Endothelial cell of umbilical vein (primary cell): ENCODE data around the gene ANKH. TPM values are rescaled to one million over a fixed set of nuclear protein-coding genes. Genes with fewer than 3 reads are reported as not detected.

Experiments
- BruUV-seq: library from RNA; stranded (reverse); fragments of 400-500 nt; replicated peaks from 2 replicates; lab custom pipeline; 2021; lab: Mats Ljungman, UMichigan
- CTCF ChIA-PET: fragments of 300-600, 350-600 bp; sonication (Branson Sonifier 250); formaldehyde crosslinking; loops from one replicate; lab custom pipeline; 2021; ENCODE audit warnings: antibody characterized with exemption, inconsistent platforms; lab: Charles Lee
- POLR2A ChIA-PET: fragments of 300-600, 350-600 bp; sonication (Branson Sonifier 250); formaldehyde crosslinking; loops from one replicate; lab custom pipeline; 2021; ENCODE audit warnings: antibody characterized with exemption, inconsistent platforms; lab: Charles Lee
- DNase-seq: peaks from one replicate; pipeline ENCODE4 v3.0.0-alpha.2; 2011; ENCODE audit warnings: low read depth, low spot score
- FAIRE-seq: peaks from 2 replicates; lab custom pipeline; 2011; peaks lifted over from hg19 to GRCh38; lab: Jason Lieb, UNC
- H2AFZ ChIP-seq: 2 replicates; pipeline ENCODE4 v1.6.0; 2012; ENCODE audit warnings: low read depth, low read length, control low read depth, inconsistent platforms
- H3K27ac ChIP-seq: 2 replicates; pipeline ENCODE4 v1.5.1; 2011; ENCODE audit warnings: low read depth, mild to moderate bottlenecking, control low read depth, low read length, moderate library complexity; ENCODE audit not compliant: insufficient read depth
- H3K27me3 ChIP-seq, 2 experiments: 2 replicates each; pipeline versions ENCODE4 v1.6.0 to v1.6.1; 2011; ENCODE audit warnings: low read length in 2 of 2, mixed read lengths in 1 of 2; ENCODE audit not compliant: control insufficient read depth in 2 of 2, insufficient read depth in 2 of 2
- H3K36me3 ChIP-seq, 2 experiments: 2 replicates in 1 of 2; 3 replicates in 1 of 2; pipeline ENCODE4 v1.5.1; 2011; ENCODE audit warnings: low read length in 2 of 2, mild to moderate bottlenecking in 1 of 2, moderate library complexity in 1 of 2; ENCODE audit not compliant: control insufficient read depth in 2 of 2, insufficient read depth in 2 of 2; ENCODE audit errors: extremely low read depth in 1 of 2
- H3K4me1 ChIP-seq: 3 replicates; pipeline ENCODE4 v1.5.1; 2011; ENCODE audit warnings: mild to moderate bottlenecking, low read length; ENCODE audit not compliant: control insufficient read depth, insufficient read depth; ENCODE audit errors: extremely low read depth
- H3K4me2 ChIP-seq: 2 replicates; pipeline ENCODE4 v1.6.1; 2011; ENCODE audit warnings: low read length, control low read depth, mixed read lengths; ENCODE audit not compliant: insufficient read depth
- H3K4me3 ChIP-seq, 3 experiments: fragments of 200-600 bp in 1 of 3; sonication (generic), shearing (Covaris generic) in 1 of 3; replicated peaks in 1 of 3; 2 replicates each; pipeline ENCODE4 v1.5.1; 2011 to 2016; ENCODE audit warnings: control low read depth in 3 of 3, low read length in 3 of 3, mild to moderate bottlenecking in 2 of 3, inconsistent platforms in 1 of 3, low read depth in 1 of 3, moderate library complexity in 1 of 3; ENCODE audit not compliant: insufficient read depth in 1 of 3
- H3K79me2 ChIP-seq: 2 replicates; pipeline ENCODE4 v1.6.0; 2012; ENCODE audit warnings: low read length, inconsistent platforms; ENCODE audit not compliant: control insufficient read depth, insufficient read depth
- H3K9ac ChIP-seq: replicated peaks from 2 replicates; pipeline ENCODE3; 2011; ENCODE audit warnings: low read length, control low read depth; ENCODE audit not compliant: insufficient read depth; ENCODE audit errors: extremely low read depth
- H3K9me1 ChIP-seq: replicated peaks from 3 replicates; pipeline ENCODE4 v1.6.0; 2011; ENCODE audit warnings: mild to moderate bottlenecking, low read length; ENCODE audit not compliant: control insufficient read depth, insufficient read depth; ENCODE audit errors: extremely low read depth
- H3K9me3 ChIP-seq: replicated peaks from 2 replicates; pipeline ENCODE4 v1.5.1; 2012; ENCODE audit warnings: low read length, inconsistent platforms; ENCODE audit not compliant: control insufficient read depth, insufficient read depth
- H4K20me1 ChIP-seq: replicated peaks from 2 replicates; pipeline ENCODE3; 2011; ENCODE audit warnings: mild to moderate bottlenecking, low read length; ENCODE audit not compliant: control insufficient read depth, insufficient read depth; ENCODE audit errors: extremely low read depth
- CTCF ChIP-seq, 2 donors: IDR thresholded peaks; 1 replicate in 1 of 2; 2 replicates in 1 of 2; pipeline ENCODE4 v1.5.1; 2011; ENCODE audit warnings: low read length in 2 of 2, mild to moderate bottlenecking in 2 of 2, moderate library complexity in 2 of 2, control low read depth in 1 of 2, inconsistent platforms in 1 of 2, low read depth in 1 of 2; ENCODE audit not compliant: insufficient read depth in 1 of 2; ENCODE audit errors: extremely low read depth in 1 of 2
- EZH2 ChIP-seq: IDR thresholded peaks from 2 replicates; pipeline ENCODE4 v1.6.1; 2012; ENCODE audit warnings: borderline replicate concordance, low read depth, mild to moderate bottlenecking, moderate library complexity, low read length, inconsistent platforms; ENCODE audit not compliant: severe bottlenecking
- FOS ChIP-seq: IDR thresholded peaks from 2 replicates; pipeline ENCODE4 v1.6.1; 2011; ENCODE audit warnings: mild to moderate bottlenecking, low read length, moderate library complexity, borderline replicate concordance; ENCODE audit not compliant: insufficient read depth
- GATA2 ChIP-seq: IDR thresholded peaks from 2 replicates; pipeline ENCODE4 v1.7.0; 2011; ENCODE audit warnings: low read depth, mild to moderate bottlenecking, moderate library complexity, mixed read lengths, low read length; ENCODE audit not compliant: insufficient read length, insufficient read depth
- JUN ChIP-seq: IDR thresholded peaks from 2 replicates; pipeline ENCODE4 v1.6.1; 2011; ENCODE audit warnings: borderline replicate concordance, low read depth; ENCODE audit not compliant: insufficient read length, insufficient read depth
- MAX ChIP-seq: IDR thresholded peaks from 2 replicates; pipeline ENCODE4 v1.6.1; 2011; ENCODE audit not compliant: insufficient read depth, insufficient read length
- MYC ChIP-seq: IDR thresholded peaks from one replicate; pipeline ENCODE4 v1.6.1; 2011; ENCODE audit warnings: mild to moderate bottlenecking, low read depth, low read length
- POLR2A ChIP-seq: IDR thresholded peaks from 2 replicates; pipeline ENCODE4 v1.6.1; 2012; ENCODE audit warnings: low read depth, mild to moderate bottlenecking, control low read depth, low read length
- POLR2AphosphoS5 ChIP-seq: IDR thresholded peaks from 2 replicates; pipeline ENCODE4 v1.6.1; 2012; ENCODE audit warnings: low read depth, mild to moderate bottlenecking, control low read depth, low read length, moderate library complexity; ENCODE audit not compliant: insufficient read depth
- dilution Hi-C: fragments of 300-500 bp; cut with MboI; formaldehyde crosslinking; loops from one replicate; pipeline ENCODE4 v1.15.0; 2019; ENCODE audit warnings: low sequenced_read_pairs; ENCODE audit not compliant: extremely low pct_ligation_motif_present
- intact Hi-C: fragments of 100-400 bp; cut with micrococcal nuclease; formaldehyde crosslinking; loops from one replicate; pipeline ENCODE4 v1.10.0; 2022
- polyA plus RNA-seq, 4 experiments: library from polyadenylated mRNA; depleted of rRNA in 3 of 4; stranded (reverse) in 3 of 4; unstranded in 1 of 4; fragments of >200 nt; gene quantifications; 2 replicates each; pipeline versions ENCODE4 v1.2.1 to v1.2.3, GENCODE V29; 2011 to 2012; ENCODE audit warnings: missing spikeins in 1 of 4
- total RNA-seq: library from RNA; stranded (reverse); gene quantifications from 2 replicates; pipeline ENCODE4 v1.2.3, GENCODE V29; 2021

Gene ANKH
- total and polyA plus RNA-seq, 2 donors (not counting 3 experiments of a cell fraction or from before 2014, with no cell fraction given): 12.7 to 31.4 TPM

GRCh38 chr5:14852779-14853178, 18.8 kb downstream of the ANKH start:
- no peak overlapping the region for H3K4me2 ChIP-seq
- no peak overlapping the region for H2AFZ ChIP-seq
- ChIA-PET CTCF (no interaction called here), POLR2A (no interaction called here)
- intact Hi-C loops (no loop called here), dilution Hi-C loops (no loop called here)
- H3K4me1 ChIP-seq: no peaks in the 10 kb centered on the region
- DNase-seq: no peak
- no peaks in the 10 kb centered on the region for H4K20me1 ChIP-seq
- no peak for FAIRE-seq
- no peak overlapping the region for H3K27ac ChIP-seq
- H3K27me3 ChIP-seq: no peaks in the 10 kb centered on the region
- TF ChIP-seq JUN: no peak
- no peak for TF ChIP-seq FOS
- TF ChIP-seq POLR2AphosphoS5: no peak
- TF ChIP-seq POLR2A: no peak
- TF ChIP-seq CTCF (IDR thresholded peaks at IDR 0.05; ENCODE audit: extremely low read depth in 1 of 2, insufficient read depth in 1 of 2, low read depth in 1 of 2, low read length in 2 of 2): no peak
- TF ChIP-seq EZH2: no peak
- no peak for TF ChIP-seq MAX
- no peak for TF ChIP-seq GATA2
- no peak for TF ChIP-seq MYC
- no peak overlapping the region for H3K9ac ChIP-seq
- no peaks in the 10 kb centered on the region for H3K36me3 ChIP-seq
- no peaks in the 10 kb centered on the region for H3K9me1 ChIP-seq
- peaks cover 2% of the 10 kb centered on the region for H3K79me2 ChIP-seq
- BruUV-seq: no TSS peak
- H3K9me3 ChIP-seq: no peaks in the 10 kb centered on the region
- no peak overlapping the region for H3K4me3 ChIP-seq
